SKM-1 treated with dmso at 0.1 percent for 144 hours (cell line): ENCODE measurements around the gene EDA.

Experiments used
- DNase-seq: peaks from one replicate; lab custom pipeline; 2025; ENCODE audit not compliant: unreplicated experiment; lab: John Stamatoyannopoulos, UW

EDA gene

GRCh38 chrX:70054391-70054790 is 438.5 kb downstream of the EDA start:
- no peak for DNase-seq

- DNase-seq = no peak
Observed at GRCh38 chrX:70062076-70062475, 446.2 kb downstream of the EDA start, which contains the start of gene OTUD6A. OTUD6A (plus strand) TSS chrX:70062457; CDS start chrX:70062525, 68 bp downstream.

DNA sequence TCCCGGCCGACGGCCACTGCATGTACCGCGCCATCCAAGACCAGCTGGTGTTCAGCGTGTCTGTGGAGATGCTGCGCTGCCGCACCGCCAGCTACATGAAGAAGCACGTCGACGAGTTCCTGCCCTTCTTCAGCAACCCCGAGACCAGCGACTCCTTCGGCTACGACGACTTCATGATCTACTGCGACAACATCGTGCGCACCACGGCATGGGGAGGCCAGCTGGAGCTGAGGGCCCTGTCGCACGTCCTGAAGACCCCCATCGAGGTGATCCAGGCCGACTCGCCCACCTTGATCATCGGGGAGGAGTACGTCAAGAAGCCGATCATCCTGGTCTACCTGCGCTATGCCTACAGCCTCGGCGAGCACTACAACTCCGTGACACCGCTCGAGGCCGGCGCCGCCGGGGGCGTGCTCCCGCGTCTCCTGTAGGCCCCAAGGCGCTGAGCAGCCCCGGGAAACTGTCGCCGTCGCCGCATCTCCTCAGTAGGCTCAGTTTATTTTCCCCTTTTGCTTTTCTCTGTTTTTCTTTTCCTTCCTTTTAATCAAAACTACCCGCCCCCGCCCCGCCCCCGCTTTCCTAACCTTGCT is 447.1 kb downstream of the EDA start:
- no peak for DNase-seq

GRCh38 chrX:70066646-70067045 is 450.7 kb downstream of the EDA start:
- DNase-seq = no peak

DNA sequence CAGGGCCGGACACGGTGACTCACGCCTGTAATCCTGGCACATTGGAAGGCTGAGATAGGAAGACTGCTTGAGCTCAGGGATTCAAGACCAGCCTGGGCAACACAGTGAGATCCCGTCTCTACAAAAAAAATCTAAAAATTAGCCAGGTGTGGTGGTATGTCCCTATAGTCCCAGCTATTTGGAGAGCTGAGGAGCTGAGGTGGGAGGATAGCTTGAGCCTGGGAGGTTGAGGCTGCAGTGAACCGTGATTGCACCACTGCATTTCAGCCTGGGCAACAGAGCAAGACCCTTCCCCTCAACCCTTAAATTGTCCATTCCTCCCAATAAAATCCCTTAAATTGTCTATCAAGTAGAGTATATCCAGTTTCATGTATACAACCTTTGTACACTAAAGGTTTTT is 463.4 kb downstream of the EDA start:
- DNase-seq = no peak

DNA sequence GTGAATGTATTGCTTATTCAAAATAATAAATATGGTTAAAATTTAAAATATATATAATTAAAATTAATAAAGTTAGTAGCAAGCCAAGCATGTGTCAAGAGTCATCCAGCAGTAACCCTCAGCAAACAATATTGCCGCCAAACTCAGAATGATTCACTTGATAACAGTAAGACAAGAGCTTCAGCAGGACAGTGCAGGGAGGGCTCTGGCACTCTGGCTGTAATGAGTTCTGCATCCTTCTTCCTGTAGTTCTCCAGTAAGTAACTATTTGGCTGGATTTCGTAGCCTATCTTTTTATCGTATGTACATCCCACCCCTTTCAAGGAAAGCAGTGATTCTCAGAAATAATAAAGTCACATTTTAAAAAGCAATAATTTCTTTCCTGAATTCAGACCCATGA is 464.0 kb downstream of the EDA start:
- no peak for DNase-seq

DNA sequence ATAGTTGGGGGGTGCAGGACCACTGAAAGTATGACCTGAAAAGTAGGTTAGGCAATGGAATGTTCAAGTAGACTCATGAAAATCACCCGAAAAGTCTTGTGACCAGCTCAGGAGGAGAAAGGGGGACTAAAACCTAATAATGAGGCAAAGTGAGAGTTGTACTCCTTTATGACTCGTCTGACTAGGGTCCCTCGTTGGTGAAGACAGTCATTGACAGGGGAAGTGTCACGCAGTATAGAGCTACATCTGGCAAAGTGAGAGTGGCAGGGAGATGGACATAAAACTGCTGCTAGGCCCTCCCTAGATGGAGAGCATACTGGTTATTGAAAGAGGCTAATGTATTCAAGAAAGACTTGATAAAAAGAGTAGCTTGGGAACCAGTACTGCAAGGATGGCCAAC is 466.8 kb downstream of the EDA start:
- no peak for DNase-seq

DNA sequence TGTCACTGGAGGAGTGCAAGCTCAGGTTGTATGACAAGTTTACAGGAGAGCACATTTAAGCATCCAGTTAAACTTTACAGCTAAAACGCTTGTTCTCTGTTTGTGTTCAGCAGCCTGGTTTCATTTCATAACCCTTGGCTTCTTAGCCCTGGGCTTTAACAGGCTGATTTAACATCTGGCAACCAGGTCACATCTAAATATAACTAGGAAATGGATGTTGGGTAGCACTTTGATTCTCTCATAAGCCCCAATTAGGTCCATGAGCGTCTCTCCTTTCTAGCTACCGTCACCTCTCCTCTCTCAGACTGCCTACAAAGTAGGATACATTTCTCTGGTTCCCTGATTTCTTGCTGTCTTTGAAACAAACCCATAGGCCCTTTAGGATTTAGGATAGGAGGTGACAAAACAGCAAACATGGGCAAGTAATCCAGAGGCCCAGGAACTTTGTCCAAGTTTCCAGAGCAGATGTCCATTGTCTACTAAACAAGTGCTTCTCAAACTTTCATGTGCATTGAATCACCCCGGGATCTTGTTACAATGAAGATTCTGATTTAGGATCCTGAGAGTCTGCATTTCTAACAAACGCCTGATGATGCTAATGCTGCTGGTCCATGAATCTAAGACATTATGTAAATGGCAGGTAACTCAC is 468.8 kb downstream of the EDA start:
- no peak for DNase-seq

- no peak for DNase-seq
Observed at GRCh38 chrX:70087857-70088630, 472.1 kb downstream of the EDA start.

DNA sequence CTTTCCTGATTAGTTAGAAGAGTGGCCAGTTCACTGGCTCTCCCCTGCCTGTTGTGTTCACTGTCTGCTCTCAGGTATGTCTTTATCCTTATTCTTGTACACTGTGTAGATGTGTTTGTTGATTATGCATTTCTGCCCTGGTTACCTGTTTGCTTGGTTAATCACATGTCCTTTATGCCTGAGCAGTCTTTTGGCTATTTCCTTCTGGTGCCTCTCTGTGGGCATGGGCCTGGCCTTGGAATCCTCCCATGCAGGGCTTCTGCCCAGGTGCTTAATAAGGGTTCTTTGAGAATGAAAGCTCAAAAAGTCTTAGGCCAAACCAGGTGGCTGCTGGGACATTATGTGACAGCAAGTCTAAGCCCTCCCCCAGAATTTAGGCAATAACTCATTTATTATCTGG is 472.8 kb downstream of the EDA start:
- DNase-seq = no peak
